OCI-LY7 (cell line): ENCODE data around the gene SOBP.

ENCODE experiments used
- CTCF ChIP-seq: fragments of 200-600 bp; sonication (generic); conservative IDR thresholded peaks from 2 replicates; pipeline ENCODE4 v1.5.1; 2014; ENCODE audit warnings: mild to moderate bottlenecking, antibody characterized with exemption, low read length, moderate library complexity, mixed read lengths
- EZH2phosphoT487 ChIP-seq: fragments of 200-600 bp; sonication (generic); IDR thresholded peaks from 2 replicates; pipeline ENCODE4 v1.6.1; 2018; ENCODE audit warnings: low read depth, borderline replicate concordance, mild to moderate bottlenecking, mixed run types, antibody characterized with exemption, low read length, moderate library complexity, mixed read lengths

- TF ChIP-seq CTCF (no peak), EZH2phosphoT487 (no peak)
These were observed 92.2 kb downstream of the SOBP start for GRCh38 chr6:107582086-107582485.
